ENCODE data around the gene GPR158.

DNA sequence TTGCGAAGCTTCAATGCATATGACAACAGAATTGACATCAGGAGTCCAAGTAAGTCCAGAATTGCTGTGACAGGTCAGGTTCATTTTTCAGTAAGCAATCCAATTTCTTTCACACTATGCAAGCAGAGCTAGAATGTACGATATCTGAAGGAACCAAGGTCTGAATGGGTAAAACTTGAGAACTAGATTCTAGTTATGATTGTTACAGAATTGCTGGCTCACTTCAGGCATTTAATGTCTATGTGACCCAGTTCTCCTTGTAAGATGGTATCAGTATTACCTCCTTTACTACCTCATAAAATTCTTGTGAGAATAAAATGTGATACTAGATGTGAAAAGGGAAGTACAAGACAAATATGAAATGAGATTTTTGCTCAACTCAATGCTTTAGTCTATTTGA is 159.6 kb downstream of the GPR158 start:
- TF ChIP-seq POLR2A (IDR thresholded peaks at IDR 0.05): no peak
- TF ChIP-seq, protein P1, sequence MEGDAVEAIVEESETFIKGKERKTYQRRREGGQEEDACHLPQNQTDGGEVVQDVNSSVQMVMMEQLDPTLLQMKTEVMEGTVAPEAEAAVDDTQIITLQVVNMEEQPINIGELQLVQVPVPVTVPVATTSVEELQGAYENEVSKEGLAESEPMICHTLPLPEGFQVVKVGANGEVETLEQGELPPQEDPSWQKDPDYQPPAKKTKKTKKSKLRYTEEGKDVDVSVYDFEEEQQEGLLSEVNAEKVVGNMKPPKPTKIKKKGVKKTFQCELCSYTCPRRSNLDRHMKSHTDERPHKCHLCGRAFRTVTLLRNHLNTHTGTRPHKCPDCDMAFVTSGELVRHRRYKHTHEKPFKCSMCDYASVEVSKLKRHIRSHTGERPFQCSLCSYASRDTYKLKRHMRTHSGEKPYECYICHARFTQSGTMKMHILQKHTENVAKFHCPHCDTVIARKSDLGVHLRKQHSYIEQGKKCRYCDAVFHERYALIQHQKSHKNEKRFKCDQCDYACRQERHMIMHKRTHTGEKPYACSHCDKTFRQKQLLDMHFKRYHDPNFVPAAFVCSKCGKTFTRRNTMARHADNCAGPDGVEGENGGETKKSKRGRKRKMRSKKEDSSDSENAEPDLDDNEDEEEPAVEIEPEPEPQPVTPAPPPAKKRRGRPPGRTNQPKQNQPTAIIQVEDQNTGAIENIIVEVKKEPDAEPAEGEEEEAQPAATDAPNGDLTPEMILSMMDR (IDR thresholded peaks at IDR 0.05): no peak
